NOMO-1 (cell line): ENCODE measurements around the gene FAM193A.
"Not testable (repeated sequence)": the region's sequence is repeated elsewhere in the genome, so short reads cannot be mapped to it uniquely, and the experiment has no call there.

Experiments used
- DNase-seq, 2 experiments: peaks; one replicate each; lab custom pipeline; 2025; ENCODE audit not compliant: unreplicated experiment in 2 of 2; lab: John Stamatoyannopoulos, UW

Gene FAM193A

DNA sequence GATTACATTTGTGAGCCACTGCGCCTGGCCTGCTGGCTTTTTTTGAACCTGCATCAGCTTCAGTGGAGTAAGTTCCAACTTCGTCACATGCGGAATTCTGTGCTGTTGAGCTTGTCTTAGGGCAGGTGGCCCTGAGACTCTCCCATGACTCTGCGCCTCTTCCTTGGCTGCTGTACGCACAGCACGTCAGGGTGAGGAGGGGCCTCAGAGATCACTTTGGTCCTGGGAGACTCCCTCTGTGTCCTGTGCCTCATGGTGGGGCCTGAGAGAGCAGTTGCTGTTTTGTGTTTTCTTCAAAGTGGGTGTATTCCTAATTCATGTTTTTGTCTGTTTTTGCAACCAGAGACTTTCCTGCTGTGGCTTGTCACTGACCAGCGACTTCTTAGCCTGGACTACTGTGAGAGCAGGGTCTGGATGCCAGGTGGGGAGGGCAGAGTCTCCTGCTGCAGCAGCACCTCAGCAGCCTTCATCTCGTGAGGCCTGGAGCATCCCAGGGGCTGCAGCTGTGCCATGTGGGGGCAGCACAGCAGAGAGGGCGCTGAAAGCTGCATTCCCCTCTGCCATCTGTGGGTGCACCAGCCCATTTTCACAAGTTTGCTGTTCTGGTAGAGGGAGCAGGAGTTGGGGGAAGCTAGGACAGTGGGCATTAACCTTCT is 111.8 kb downstream of the FAM193A start:
- DNase-seq = no peak

DNA sequence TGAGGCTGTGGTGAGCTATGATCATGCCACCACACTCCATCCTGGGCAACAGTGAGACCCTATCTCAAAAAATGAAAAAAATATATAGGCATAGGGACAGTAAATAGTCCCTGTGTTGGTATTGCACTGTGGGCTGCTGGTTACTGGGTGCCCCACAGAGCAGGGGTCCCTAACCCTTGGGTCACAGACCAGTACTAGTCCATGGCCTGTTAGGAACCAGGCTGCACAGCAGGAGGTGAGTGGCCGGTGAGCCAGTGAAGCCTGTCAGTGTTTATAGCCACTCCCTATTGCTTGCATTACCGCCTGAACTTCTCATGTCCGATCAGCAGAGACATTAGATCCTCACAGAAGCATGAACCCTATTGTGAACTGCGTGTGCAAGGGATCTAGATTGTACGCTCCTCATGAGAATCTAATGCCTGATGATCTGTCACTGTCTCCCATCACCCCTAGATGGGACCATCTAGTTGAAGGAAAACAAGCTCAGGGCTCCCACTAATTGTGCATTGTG is 113.2 kb downstream of the FAM193A start:
- DNase-seq = no peak

GRCh38 chr4:2650276-2650675 is 113.8 kb downstream of the FAM193A start:
- DNase-seq = no peak

- DNase-seq = no peak
These were observed 115.1 kb downstream of the FAM193A start for GRCh38 chr4:2651546-2651945.

DNA sequence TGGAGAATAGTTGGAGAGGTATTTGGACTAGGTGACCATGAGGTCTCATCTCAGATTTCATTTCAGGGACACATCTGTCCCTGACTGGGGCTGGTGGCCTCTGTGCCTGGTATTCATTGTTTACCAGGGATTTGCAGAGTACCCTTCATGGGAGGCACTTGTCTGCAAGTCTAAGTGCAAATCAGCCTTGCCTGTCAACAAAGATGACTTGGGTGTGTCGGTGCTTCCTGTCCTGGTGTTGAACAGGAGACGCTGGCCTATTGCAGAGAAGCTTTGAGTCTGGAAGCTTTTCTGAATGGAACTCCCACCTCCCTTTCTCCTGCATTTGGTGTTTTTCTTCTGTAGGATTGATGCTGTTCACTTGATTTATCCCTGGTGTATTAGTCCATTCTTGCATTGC is 115.6 kb downstream of the FAM193A start:
- DNase-seq = no peak

DNA sequence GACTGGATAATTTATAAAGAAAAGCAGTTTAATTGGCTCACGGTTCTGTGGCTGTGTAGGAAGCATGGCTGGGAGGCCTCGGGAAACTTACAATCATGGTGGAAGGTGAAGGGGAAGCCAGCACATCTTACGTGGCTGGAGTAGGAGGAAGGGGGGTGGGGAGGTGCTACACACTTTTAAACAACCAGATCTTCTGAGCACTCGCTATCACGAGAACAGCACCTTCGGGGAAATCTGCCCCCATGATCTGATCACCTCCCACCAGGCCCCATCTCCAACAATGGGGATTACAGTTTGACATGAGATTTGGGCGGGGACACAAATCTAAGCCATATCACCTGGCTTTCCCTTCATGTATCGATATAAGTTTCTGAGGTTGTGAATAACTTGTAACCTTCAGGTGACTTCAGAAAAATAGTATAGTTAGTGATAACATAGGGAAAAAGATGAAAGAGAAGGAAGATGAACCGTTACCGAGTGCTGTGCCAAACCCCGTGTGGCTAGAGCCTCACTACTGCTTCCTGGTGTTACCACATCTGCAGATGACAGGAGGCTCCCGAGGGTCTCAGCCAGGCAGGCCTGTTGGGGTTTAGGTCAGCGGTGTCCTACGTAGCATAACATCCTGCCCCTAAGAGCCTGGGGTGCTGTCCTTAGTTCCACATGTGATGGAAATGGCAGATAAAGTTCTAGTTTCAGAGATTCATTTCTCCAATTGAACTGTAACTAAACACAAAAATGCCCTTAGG is 116.1 kb downstream of the FAM193A start:
- DNase-seq = no peak

- DNase-seq = no peak
These were observed 124.3 kb downstream of the FAM193A start for GRCh38 chr4:2660596-2661211.

- DNase-seq = no peak
These were observed 126.2 kb downstream of the FAM193A start for GRCh38 chr4:2662598-2662997.

DNA sequence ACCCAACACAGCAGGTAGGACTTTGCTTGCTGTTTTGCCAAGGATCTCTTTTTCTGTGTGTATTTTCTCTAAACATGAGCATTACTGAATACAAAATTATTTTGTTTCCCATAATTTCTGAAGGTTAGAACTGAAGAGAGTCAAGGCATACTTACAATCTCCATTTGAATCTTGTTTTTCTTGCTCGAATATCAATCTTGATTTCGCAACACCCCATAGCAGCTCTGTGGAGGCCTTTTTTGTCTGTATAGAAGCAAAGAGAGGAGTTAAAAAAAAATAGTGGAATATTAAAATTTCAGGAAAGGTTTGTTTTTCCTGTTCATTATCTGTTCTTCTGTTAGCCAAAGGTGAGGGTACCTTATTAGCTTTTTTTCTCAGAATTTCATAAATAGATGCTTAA is 126.8 kb downstream of the FAM193A start:
- no peak for DNase-seq

GRCh38 chr4:2666722-2667247 is 130.3 kb downstream of the FAM193A start:
- no peak for DNase-seq

GRCh38 chr4:2667428-2667827 is 131.0 kb downstream of the FAM193A start:
- DNase-seq = peak in 1 of 2 experiments; percentile 1

DNA sequence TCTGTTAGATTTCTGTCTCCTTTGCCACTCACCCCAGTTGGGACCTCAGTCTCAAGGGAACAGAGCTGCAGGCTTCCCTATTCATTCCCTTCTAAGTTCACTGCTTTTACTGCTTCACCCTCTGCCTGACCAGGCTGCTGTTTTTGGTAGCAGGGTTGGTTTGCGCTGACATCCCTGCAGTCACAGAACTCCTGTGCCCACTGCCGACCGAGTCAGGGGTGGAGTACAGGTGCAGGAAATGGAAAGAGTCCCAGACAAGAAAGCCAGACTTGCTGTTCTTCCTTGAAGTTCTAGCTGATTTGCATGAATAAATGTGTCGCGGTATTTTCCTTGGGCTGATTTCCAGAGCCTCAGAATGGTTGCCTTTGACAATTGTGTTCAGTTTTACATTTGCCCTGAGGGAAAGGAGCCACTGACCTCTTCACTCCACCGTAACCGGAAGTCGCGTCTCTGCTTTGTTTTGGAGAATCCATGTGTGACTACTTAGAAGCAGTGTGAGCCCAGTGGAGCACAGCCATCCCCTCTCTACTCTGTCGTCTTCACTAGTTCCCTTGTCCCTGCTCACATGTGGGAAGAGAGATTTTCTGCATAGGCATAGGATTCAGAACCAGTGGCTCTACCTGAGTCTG is 134.9 kb downstream of the FAM193A start:
- DNase-seq = no peak

- no peak for DNase-seq
These were observed 135.6 kb downstream of the FAM193A start for GRCh38 chr4:2672082-2672481.

GRCh38 chr4:2672700-2673099 is 136.3 kb downstream of the FAM193A start:
- peak; percentile 32 to 65 for DNase-seq

DNA sequence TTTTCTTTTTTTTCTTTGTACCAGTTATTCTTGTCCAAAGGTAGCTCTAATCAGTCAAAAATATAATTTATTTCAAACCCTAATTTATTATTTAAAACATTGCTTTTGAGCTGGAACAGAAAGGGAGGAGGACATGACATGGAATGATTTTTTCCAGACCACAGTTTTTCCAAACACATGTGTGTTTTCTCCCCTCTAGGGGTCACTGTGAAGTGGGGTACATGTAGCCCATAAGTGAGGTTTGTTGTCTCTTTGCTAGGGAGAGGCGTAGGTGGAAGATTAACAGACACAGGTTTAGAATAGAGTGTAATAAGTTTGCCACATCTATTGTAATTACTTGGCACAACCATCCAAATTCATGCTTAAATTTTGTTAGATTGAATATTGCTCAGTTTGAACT is 136.7 kb downstream of the FAM193A start:
- no peak for DNase-seq

- DNase-seq = not testable (repeated sequence)
These were observed 143.3 kb downstream of the FAM193A start for GRCh38 chr4:2679762-2680161.

DNA sequence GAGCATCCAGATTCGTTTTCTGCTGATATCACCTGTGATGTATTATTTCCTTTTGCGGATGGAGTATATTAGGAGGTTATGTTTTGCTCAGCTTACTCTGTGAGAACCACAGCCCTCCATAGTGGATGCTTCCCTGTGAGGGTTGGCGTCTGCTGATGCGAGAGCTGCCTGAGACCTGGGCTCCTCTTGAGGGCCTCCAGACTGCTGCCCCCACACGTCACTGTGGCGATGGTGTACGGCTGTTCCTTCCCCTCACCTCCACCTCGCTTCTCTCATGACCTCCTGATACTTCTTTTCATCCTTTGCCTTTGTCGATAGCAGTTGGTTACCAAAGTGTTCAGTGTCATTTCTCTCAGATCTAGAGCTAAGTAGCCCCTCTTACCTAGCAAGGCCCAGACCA is 148.0 kb downstream of the FAM193A start:
- no peak for DNase-seq

DNA sequence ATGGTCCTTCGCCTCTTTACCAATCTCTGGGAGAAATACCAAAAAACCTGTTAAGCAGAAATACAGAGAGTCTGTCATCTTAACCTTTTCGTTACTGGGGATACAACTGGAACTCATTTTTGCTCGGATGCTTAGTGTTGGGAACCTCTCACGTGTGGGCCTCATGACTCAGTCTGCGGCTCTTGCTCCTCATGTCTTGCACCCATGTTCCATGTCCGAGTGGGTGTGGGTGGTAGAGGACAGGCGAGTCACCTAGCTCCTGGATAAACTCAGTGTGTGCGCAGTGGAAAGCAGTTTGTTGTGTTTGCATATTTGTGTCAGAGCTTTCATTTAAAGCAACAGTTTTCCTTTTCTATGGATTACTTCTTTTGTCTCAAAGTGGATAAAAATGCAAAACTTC is 149.1 kb downstream of the FAM193A start:
- DNase-seq = no peak

GRCh38 chr4:2686379-2687265 is 150.2 kb downstream of the FAM193A start:
- DNase-seq = no peak

GRCh38 chr4:2688281-2688680 is 151.8 kb downstream of the FAM193A start:
- DNase-seq = no peak
